HT1080 (cell line): ENCODE measurements around the gene EMD. TPM values are rescaled to one million over a fixed set of nuclear protein-coding genes. Genes with fewer than 3 reads are reported as not detected.

Source experiments
- DNase-seq: peaks from one replicate; pipeline ENCODE4 v3.0.0-alpha.2; 2015; ENCODE audit warnings: low read depth
- total RNA-seq: library from RNA; depleted of rRNA; stranded (reverse); fragments of >200 nt; shearing (Covaris generic); gene quantifications from 2 replicates; pipeline ENCODE4 v1.2.3, GENCODE V29; 2014

Gene EMD
- total RNA-seq, 1 experiment from 2014 or later, result 41.5 TPM

DNA sequence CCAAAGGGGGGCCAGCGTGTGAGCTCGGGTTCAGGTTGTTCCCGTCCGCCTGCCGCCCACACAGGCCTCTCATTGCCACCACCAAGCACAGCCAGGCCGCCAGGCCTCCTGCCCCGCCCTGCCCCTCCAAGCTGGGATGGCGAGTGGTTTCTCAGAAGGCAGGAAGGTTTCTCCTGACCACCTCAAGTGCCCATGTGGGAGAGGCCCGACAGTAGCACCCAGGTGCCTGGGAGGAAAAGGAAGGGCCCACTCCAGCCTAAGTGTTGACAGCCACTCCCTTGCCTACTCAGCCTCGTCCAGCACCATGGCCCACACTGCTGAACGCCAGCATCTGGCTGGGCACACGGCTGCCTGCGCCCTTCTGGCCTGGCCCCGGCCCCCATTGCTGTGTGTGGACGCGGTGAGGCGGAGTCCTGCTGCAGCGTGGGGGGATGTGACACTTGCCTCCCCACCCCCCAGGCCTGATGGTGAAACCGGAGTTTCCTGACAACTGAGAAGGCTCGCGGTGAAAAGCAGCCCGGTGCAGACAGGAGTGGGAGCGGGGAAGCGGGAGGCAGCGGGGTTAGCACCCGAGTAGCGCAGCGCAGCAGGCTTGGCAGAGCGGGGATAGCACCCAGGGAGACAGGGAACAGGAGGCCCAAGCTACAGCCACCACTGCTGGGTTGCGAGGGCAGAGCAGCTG lies 23.9 kb upstream of the EMD start:
- DNase-seq, result no peak

DNA sequence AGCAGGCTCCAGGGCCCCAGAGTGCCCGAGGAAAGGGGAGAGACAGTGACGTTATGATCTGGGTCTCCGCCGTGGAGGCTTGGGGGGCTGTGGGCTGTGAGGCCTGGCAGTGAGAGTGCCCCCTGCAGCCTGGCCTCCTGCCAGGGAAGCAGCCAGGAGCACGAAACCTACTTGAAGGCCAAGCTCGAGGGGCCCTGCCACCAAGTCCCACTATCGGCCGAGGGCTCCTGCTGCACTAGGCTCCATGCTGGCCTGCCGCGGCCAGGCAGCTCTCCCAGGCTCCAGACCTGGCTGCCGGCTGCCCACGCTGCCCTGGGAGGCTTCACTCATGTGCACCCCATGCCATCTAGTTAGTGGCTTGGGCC lies 23.3 kb upstream of the EMD start:
- no peak for DNase-seq

DNA sequence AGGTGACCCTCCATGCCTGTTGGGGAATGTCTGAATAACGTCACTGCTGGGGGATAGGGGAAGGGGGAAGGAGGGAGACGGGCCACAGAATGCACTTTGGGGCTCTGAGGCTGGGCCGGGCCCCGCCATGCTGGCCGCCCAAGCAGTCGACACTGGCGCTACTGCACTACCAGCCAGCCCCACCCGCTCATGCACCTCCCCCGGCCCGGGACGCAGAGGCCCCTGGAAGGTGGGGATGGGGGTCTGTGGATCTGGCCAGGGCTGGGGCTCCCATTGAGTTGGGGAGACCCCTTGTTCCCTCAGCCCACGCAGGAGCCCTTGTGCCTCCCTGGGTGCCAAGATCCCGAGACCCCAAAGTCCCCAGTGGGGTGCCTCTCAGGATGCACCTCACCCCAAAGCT lies 22.5 kb upstream of the EMD start:
- no peak for DNase-seq

DNA sequence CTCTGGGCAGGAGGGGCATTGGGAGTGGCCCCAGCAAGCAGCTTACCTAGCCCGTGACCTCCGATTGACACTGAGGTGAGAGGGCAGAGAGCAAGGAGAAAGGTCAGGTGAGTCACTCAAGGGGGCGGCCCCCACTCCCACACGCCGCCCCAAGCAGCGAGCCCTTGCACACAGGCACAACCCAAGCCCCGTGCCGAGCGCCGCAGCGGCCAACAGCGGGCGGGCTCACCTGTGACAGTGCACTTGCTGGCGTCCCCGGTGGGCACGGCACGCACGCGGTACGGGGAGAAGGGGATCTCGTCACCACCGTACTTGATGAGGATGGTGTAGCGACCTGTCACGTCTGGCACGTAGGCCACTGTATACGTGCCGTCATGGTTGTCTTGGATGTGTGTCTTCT lies 21.9 kb upstream of the EMD start:
- DNase-seq, result no peak

DNA sequence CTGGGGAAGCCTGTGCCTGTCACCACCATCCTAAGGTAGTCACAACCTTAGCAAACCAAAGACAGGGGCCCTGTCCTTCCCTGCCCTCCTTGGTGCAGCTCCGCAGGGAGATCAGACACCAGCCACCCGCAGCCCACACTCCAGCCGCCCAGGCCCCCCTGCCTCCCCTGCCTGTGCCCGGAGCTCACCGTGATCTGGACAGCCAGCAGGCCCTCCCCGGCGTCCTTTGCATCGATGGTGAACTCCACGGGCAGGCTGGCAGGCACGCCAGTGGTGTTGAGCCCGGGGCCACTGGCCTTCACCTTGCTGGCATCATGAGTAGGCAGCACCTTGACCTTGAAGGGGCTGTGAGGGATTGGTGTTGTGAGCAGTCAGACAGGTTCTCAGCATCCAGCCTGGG lies 21.1 kb upstream of the EMD start:
- DNase-seq, result no peak

DNA sequence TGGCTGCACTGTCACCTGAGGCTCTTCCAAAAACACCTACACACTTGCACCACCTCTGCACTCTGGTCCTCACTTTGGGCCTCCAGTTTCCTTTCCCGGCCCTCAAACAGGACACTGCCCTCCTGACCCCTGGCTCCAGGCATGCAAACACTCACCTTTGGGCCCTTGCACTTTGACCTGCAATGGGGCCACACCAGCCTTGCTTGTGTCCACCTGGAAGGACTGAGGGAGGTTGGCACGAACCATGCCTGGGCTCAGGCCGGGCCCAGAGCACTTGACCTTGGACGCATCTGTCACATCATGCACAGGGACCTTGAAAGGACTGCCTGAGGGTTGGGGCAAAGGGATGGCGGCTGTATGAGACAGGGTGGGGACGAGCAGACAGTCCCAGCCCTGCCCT lies 20.3 kb upstream of the EMD start:
- DNase-seq, result no peak

DNA sequence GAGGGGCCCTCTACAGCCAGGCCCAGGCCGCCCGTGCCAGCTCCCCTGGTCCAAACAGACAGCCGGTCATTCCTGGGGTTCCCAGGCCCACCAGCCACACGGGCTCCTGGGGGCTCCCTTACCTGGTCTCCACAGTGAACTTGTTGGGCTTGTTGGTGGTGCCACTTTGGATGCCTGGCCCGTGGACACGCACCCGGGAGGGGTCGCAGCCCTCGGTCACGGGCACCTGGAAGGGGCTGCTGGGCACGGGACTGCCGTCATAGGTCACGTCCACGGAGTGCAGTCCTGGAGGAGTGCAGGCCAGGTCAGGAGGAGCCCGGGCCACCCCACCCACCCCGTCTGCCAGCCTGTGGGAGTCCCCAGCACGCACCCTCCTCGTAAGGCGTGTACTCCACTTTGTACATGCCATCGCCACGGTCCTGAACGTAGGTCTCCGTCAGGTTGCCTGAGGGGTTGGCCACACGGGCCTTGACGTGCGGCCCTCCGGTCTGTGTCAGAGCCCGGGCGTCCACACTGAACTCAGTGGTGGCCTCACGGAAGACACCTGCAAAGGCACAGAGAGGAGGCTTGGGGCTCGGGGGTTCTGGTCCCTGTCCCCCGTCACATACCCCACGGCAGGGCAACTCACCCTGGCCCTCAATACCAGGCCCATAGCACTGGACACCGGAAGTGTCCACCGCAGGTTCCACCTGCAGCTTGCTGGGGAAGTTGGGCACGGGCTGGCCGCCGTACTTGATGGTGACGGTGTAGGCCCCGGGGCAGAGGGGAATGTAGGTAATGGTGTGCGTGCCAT lies 19.5 kb upstream of the EMD start:
- DNase-seq, result no peak

DNA sequence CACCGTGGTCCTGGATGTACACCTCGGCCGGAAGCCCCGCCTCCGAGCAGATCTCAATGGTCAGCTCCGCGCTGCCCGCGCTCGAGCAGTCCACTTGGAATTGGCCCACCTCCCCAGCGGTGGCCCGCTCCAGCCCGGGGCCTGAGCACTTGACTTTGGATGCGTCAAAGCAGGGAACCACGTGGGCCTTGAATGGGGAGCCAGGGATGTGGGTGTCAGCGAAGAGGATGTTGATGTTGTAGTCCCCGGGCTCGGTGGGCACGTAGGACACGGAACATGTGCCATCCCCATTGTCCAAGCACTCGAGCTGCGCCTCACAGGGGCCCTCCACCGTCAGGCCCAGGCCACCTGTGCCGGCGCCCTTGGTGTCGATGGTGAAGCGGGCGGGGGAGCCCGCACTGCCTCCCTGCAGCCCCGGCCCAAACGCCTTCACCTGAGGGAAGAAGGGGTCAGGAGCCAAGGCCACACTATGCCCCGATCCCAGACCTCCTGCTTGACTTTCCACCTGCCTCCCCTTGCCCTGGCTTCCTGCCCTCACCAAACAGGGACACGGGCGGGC lies 18.9 kb upstream of the EMD start:
- no peak for DNase-seq

DNA sequence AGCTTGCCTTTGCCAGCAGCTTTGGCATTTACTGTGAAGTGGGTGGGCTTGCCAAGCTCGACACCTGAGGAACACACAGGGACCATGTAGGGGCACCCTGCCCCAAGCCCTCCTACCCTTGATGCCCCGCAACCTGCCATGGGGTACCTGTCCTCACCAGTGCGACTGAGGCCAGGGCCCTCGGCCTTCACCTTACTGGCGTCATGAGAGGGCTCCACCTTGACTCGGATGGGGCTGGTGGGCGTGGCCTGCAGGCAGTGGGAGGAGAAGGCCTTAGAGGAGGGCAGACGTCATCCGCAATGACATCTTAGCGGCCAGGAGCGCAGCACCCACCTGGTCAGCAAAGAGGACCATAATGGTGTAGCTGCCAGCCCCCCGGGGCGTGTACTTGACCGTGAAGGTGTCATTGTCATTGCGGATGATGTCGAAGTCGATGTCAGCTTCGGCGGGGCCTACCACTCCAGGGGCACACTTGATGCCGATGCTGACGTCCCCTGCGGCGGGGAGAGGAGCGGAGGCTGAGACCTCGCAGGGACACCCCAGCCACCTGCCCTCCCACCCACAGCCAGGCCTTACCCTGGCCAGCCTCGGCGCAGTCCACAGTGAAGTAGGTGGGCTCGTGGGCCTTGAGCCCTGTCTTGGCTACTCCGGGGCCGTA lies 16.9 kb upstream of the EMD start:
- no peak for DNase-seq

DNA sequence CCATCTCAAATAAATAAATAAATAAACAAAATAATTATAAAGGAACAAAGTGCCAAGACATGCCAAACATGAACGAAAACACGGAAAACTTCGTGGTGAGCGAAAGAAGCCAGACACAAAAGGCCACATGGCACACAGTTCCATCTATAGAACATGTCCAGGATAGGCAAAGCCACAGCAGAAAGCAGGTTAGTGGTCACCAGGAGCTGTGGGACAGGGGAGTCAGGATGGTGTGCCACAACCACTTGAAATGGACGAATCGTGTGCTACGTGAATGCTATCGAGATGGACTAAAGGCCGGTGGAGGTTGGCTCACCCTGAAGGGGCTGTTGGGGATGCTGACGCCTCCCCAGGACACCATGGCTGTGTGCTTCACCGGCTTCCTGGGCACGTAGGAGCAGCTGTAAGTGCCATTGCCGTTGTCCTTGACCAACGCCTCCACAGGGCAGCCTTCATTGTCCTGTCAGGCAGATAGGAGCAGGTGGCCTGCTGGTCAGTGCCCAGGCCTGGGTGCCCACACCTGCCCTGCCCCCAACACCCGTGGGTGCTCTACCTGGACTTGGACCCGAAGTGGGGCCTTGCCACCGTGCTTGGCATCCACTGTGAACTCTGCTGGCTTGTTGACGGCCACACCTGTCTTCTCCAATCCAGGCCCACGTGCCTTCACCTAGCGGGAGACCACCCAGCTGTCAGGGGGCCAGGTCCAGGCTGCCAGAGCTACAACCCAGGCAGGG lies 15.2 kb upstream of the EMD start:
- DNase-seq, result no peak

DNA sequence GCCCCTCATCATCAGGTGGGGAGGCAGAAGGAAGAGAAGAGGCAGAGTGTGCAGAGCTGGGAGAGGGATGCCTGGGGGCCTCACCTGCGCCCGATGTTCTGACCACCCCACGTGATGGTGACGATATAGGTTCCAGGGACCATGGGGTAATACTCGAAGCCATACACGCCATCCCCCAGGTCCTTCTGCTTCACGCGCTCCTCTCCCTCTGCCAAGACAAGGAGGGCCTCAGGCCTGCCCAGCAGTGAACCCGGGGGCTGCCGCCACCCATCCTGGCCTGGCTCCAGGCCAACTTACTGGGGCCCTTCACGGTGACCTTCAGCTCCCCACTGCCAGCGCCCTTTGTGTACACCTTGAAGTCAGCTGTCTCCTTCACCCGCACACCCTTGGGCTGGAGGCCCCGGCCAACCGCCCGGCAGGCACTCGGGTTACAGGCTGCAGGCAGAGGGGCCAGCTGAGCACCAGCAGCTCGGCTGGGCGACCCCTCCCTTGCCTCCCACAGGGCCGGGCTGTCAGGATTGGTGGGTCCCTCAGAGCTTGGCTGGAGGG lies 14.0 kb upstream of the EMD start:
- DNase-seq, result no peak

DNA sequence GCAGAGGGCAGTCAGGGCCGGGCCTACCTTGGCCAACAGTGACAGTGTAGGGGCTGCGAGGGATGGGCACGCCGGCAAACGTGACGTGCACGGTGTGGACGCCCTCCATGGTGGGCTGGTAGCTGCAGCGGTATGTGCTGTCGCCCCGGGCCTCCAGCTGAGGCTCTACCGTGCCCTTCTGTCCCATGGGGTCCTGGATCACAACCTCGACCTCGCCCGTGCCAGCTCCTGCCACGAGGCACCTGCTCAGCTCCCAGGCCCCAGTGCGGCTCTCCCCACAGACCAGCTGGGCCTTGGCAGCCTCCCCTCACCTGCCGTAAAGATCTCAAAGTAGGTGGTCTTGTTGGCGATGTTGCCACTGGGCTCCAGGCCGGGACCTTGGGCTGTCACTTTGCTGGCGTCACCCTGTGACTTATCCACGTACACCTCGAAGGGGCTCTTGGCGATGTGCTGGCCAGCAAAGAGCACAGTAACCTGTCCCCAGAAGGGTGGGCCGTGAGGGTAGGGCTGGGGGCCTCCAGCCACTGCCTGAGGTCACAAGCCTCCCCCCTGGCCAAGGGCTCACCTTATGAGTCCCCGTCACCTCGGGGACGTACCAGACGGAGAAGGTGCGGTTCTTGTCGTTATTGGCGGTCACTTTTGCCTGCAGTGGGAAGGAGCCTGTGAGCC lies 13.0 kb upstream of the EMD start:
- no peak for DNase-seq

DNA sequence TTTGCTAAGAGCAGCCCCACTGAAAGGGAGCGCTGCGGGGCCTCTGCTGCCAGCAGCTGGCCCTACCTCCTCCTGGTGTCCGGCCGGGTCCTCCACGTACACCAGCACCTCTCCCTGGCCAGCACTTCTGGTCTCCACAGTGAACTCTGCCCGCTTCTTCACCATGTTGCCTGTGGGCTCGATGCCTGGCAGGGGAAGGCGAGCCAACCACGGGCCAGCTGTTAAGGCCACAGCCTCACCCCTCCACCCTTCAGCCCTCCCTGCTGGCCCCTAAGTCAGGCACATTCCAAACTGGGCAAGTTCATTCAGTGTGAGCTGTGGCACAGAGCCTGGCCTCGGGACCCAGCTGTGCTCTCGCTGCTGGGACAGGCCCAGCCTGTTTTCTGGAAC lies 12.4 kb upstream of the EMD start:
- no peak for DNase-seq

DNA sequence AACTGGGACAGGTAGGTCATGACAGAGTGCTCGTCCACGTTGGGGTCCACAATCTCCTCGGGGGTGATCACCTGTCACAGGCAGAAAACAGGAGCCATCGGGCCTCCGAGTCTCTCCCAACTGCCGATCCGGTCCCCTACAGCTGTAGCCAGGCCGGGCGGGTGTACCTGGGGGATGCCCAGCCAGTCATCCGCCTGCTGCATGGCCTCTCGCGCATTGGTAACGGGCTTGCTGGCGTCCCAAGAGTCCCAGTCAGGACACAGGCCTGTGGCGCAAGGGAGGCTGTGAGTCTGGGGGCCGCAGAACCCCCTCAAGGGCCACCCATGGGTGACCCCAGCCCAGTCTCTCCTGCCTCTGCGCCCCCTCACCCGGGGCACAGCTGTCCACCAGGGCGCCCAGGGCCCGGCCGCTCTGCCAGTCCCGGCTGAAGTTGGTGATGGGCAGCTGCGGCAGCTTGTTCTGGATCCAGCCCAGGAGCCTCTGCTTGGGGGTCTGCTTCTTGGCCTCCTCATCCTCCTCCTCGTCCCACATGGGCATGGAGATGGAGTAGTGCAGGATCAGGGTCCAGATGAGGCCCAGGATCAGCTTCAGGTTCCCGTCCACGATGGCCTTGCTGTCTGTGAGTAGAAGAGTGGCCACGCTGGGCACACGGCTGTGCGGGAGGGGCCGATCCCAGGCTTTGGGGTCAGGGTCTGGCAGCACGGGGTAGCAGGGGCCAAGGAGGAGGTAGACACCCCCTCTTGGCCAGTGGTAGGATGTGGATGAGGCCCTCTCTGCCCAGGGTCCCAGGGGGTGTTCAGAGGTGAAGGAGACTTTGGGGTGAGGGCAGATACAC lies 11.4 kb upstream of the EMD start:
- DNase-seq, result no peak

DNA sequence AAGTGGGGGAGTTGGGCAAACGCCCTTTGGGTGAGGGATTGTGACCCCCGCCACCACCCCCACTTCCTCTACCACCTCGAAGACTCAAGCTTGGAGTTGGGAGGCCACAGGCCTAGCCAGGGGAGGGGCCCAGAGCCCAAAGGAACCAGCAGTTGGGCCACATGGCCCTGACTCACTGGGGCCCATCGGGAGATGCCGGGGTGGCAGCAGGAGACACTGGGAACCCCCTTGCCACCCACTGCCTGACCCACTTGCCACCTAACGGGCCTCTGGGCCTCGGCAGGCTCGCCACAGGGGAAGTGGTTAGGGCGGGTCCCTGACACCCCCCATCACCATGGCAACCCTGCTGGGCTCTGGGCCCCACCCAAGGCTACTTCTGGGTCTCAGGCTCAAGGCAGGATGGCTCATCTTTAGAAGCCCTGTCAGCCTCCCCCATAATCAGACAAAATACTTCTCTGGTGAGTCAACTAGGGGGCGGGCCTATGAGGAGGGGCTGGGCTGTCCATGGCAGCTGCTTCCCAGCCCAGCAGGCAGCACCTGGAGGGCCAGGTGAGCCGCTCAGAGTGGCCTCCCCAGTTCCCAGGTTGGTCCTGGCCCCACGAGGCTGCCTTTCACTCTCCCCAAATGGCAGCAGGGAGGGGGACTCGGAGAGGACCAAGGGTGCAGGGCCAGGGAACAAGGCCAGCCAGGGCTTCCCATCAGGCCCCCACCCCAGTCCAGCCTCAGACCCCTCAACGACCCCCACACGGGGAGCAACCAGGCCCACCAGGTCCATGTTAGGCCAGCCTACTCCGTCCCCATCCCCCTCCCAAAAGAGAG lies 10.3 kb upstream of the EMD start:
- DNase-seq, result peak; percentile 97

DNA sequence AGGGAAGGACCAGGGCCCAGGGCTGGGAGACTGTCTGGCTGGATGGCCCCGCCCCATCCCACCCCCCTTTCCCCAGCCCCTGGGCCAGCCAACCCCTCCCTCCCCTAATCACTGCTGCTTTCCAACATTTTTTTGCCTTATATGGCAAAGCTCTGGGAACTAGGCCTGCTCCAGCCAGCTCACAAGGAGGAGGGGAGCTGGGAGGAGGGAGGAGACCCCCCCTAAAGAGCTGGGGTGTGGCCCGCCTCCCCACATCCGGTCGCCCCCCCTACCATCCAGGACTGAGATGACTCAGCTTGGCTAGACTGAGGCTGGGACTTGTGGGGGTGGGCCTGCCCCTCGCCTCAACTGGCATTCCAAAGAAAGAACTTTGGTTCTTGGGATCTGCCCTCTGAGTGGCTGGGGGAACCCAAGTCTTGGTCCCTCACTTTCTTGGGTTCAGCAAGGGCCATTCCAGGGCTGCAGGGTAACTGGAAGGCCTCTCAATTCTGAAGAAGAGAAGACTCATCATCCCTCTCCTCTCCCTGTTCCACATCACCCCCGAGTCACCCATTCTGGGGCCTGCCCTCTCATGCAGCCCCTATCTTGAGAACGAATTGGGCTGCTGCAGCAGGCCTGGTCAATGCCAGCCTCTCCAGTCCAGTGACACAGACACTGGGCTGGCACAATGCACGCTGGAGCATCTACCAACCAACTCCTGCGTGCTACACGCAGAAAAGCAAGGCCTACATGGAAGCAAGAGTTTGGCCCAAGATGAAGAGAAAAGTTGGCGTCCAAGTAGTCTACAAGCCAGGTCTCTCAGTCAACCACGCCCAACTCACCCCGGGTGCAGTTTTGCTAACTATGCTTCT lies 9.4 kb upstream of the EMD start:
- DNase-seq, result peak; percentile 95

DNA sequence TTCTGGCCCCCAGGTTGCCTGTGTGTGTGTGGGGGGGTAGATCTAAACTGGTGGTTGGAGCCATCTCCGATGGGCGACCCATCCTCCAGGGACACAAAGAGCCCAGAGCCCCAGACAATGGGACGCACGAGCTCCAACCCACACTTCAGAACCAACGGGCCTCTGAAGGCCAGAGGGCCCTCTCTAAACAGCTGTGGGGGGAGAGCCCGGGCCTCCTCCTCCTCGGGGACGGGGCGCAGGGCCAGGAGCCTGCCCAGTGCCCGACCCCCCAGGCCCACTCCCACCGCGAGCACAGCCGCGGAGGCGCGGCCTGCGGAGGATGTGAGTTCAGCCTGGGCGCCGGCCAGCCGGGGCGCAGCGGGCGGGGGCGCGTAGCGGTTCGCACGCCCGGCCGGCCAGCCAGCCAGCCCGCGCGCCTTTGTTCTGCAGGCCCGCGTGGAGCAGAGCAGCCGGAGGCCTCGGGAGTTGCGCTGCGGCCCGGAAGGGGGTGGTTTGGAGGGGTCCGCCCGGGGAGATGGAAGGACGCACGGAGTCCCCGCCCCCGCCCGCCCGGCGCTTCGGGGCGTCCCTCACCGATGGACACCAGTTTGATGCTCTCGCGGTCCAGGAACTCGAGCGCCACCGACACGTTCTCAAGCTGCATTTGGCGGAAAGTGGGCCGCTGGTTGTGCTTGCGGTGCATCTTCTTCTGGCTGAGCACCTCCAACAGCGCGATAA lies 8.6 kb upstream of the EMD start:
- DNase-seq, result no peak
